T-helper 22 cell (primary cell): Measurements from ENCODE around the gene GAS6.
A peak's percentile ranks its signal among the peaks of the same experiment; 100 is the strongest.

Experiments used
- DNase-seq: peaks from one replicate; pipeline ENCODE4 v3.0.0-alpha.2; 2020; ENCODE audit warnings: low read depth

The GAS6 gene

GRCh38 chr13:113819731-113820715 is 43.9 kb downstream of the GAS6 start:
- DNase-seq, result no peak

- DNase-seq, result no peak
Measured at GRCh38 chr13:113819341-113819730, 44.5 kb downstream of the GAS6 start.

GRCh38 chr13:113818700-113819295 is 45.1 kb downstream of the GAS6 start:
- DNase-seq, result no peak

GRCh38 chr13:113817860-113818691 is 45.8 kb downstream of the GAS6 start:
- DNase-seq, result no peak

- DNase-seq, result peak; percentile 63
Measured at GRCh38 chr13:113816946-113817859, 46.7 kb downstream of the GAS6 start.

- no peak for DNase-seq
Measured at GRCh38 chr13:113816254-113816929, 47.5 kb downstream of the GAS6 start.

GRCh38 chr13:113815151-113816058 is 48.5 kb downstream of the GAS6 start:
- DNase-seq, result no peak

GRCh38 chr13:113814435-113814821 is 49.4 kb downstream of the GAS6 start:
- DNase-seq, result no peak

- DNase-seq, result no peak
Measured at GRCh38 chr13:113813749-113814434, 50.0 kb downstream of the GAS6 start.

GRCh38 chr13:113813070-113813748 is 50.7 kb downstream of the GAS6 start:
- DNase-seq, result no peak

- DNase-seq, result no peak
Measured at GRCh38 chr13:113812178-113813040, 51.5 kb downstream of the GAS6 start.

- no peak for DNase-seq
Measured at GRCh38 chr13:113811081-113811928, 52.6 kb downstream of the GAS6 start.

- no peak for DNase-seq
Measured at GRCh38 chr13:113810640-113811039, 53.2 kb downstream of the GAS6 start.

- DNase-seq, result no peak
Measured at GRCh38 chr13:113809934-113810333, 53.9 kb downstream of the GAS6 start.

GRCh38 chr13:113808058-113808834 is 55.6 kb downstream of the GAS6 start:
- no peak for DNase-seq

- no peak for DNase-seq
Measured at GRCh38 chr13:113806526-113806925, 57.4 kb downstream of the GAS6 start.
